MCF 10A (cell line): ENCODE data around the gene ABCB8. TPM values are rescaled to one million over a fixed set of nuclear protein-coding genes. Genes with fewer than 3 reads are reported as not detected.
"Not testable (repeated sequence)": the region's sequence is repeated elsewhere in the genome, so short reads cannot be mapped to it uniquely, and the experiment has no call there.

ENCODE experiments used
- BruUV-seq: library from RNA; stranded (reverse); fragments of 400-500 nt; replicated peaks from 2 replicates; lab custom pipeline; 2021; lab: Mats Ljungman, UMichigan
- CTCF ChIA-PET: fragments of 300-600 bp; sonication (Branson Sonifier 250); formaldehyde crosslinking; extraction: SDS; loops from one replicate; lab custom pipeline; 2021; ENCODE audit warnings: antibody characterized with exemption, inconsistent platforms; lab: Yijun Ruan, JAX
- POLR2A ChIA-PET: fragments of 300-600, 350-650 bp; sonication (Branson Sonifier 250); formaldehyde crosslinking; extraction: SDS; loops from one replicate; lab custom pipeline; 2020; ENCODE audit warnings: antibody characterized with exemption, inconsistent platforms; lab: Yijun Ruan, JAX
- DNase-seq: peaks from one replicate; pipeline ENCODE4 v3.0.0-alpha.2; 2018; ENCODE audit not compliant: unreplicated experiment
- H3K27ac Mint-ChIP-seq: one replicate; pipeline ENCODE4 v1.8.0; 2022; ENCODE audit warnings: mild to moderate bottlenecking, low read depth, mixed read lengths; ENCODE audit not compliant: unreplicated experiment
- H3K27me3 Mint-ChIP-seq: one replicate; pipeline ENCODE4 v1.8.0; 2022; ENCODE audit warnings: mixed read lengths; ENCODE audit not compliant: insufficient read depth, unreplicated experiment
- H3K36me3 Mint-ChIP-seq: one replicate; pipeline ENCODE4 v1.8.0; 2022; ENCODE audit warnings: mild to moderate bottlenecking, moderate library complexity, mixed read lengths; ENCODE audit not compliant: insufficient read depth, unreplicated experiment
- H3K4me1 Mint-ChIP-seq: one replicate; pipeline ENCODE4 v1.8.0; 2022; ENCODE audit warnings: mixed read lengths; ENCODE audit not compliant: insufficient read depth, unreplicated experiment
- H3K4me3 Mint-ChIP-seq: one replicate; pipeline ENCODE4 v1.8.0; 2022; ENCODE audit warnings: mild to moderate bottlenecking, moderate library complexity, mixed read lengths; ENCODE audit not compliant: unreplicated experiment
- H3K9me3 Mint-ChIP-seq: one replicate; pipeline ENCODE4 v1.8.0; 2022; ENCODE audit warnings: mixed read lengths; ENCODE audit not compliant: unreplicated experiment
- CTCF ChIP-seq: fragments of 200-600 bp; IDR thresholded peaks from one replicate; pipeline ENCODE4 v1.8.0; 2022; ENCODE audit warnings: antibody characterized with exemption, mild to moderate bottlenecking; ENCODE audit not compliant: unreplicated experiment
- intact Hi-C: fragments of 100-400 bp; cut with micrococcal nuclease; formaldehyde crosslinking; loops from 2 replicates; pipeline ENCODE4 v1.14.1; 2022
- total RNA-seq: library from RNA; stranded (reverse); gene quantifications from 2 replicates; pipeline ENCODE4 v1.2.3, GENCODE V29; 2022

The ABCB8 gene
- total RNA-seq, 1 experiment from 2014 or later, result 73.4 TPM

DNA sequence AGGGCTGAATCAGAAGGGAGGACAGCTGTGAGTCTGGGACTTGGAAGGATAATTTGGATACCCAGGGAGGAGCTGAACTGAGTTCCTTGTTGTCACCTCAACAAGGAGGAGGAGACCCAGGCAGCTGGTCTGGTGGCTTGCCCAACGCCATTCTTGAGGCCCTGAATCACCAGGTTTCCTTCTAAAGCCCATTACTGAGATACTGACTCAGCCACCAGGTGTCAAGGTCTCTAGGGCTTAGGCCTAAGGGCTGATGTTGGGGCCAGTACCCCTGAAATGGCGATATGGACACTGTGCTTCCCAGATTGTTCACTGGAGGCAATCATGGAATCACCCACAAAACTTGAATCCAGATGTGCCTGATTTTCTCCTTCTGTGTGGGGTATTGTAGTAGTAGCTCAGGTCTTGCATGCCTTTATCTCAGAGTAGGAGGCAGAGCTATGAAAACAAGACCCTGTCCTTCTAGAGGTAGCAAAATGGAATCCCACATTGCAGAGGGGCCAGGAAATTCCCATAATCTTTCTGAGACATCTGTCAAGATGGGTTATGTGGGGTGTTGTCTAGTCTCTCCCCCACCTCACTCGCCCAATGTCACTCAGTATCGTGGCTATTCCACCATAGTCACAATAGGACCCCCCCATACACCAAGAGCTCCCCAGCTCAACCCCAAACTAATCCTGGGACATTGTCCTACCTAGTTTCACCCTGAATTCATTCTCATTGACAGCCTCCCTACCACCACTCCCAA lies 2.2 kb upstream of the ABCB8 start:
- Mint-ChIP-seq H3K27ac (no peak overlapping the region), H3K4me3 (no peak overlapping the region), H3K4me1 (peaks cover 29% of the 10 kb centered on the region), H3K36me3 (peaks cover 6% of the 10 kb centered on the region), H3K9me3 (no peaks in the 10 kb centered on the region), H3K27me3 (no peaks in the 10 kb centered on the region)
- TF ChIP-seq CTCF, result no peak
- CTCF ChIA-PET, result interaction anchor here (0.8 to 1.3 kb wide), 4 partner anchors 8 to 127 kb away, joined by 3 to 9 read pairs (median 4); no protein-coding TSS in a partner anchor
- DNase-seq, result peak; percentile 38
- intact Hi-C loops, result no loop called here
- no TSS peak for BruUV-seq
- POLR2A ChIA-PET, result interaction anchor here (0.7 to 1.2 kb wide), 3 partner anchors 51 to 547 kb away, joined by 3 to 4 read pairs (median 3); no protein-coding TSS in a partner anchor

GRCh38 chr7:151026771-151027727 lies 1.2 kb upstream of the ABCB8 start:
- H3K27me3 Mint-ChIP-seq, DNase-seq, BruUV-seq, intact Hi-C loops, H3K9me3 Mint-ChIP-seq: not testable (repeated sequence)
- Mint-ChIP-seq H3K4me3 (peak overlapping the region; percentile 97), H3K36me3 (peaks cover 15% of the 10 kb centered on the region), H3K4me1 (peaks cover 29% of the 10 kb centered on the region), H3K27ac (peak overlapping the region; percentile 100)
- CTCF ChIA-PET, result interaction anchor here (0.6 to 1.3 kb wide), 8 partner anchors 9 to 255 kb away, joined by 3 to 9 read pairs (median 3); no protein-coding TSS in a partner anchor
- POLR2A ChIA-PET, result interaction anchor here (0.6 to 2.6 kb wide), 8 partner anchors 12 to 101 kb away, joined by 3 to 42 read pairs (median 12); partner anchors contain the start of genes CDK5, FASTK and SLC4A2

DNA sequence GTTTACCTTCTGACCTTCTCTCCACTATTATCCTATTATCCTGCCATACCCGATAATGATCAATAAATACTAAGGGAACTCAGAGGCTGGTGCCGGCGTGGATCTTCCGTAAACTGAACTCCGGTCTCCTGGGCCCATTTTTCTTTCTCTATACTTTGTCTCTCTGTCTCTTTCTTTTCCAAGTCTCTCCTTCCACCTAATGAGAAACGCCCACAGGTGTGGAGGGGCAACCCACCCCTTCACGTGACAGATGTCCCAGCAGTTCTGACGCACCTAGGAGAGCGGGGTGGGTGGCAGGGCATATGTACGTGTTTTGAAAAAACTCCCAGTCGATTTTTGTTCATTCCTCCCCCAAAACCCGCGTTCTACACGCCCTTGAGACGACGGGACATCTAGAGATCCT lies 521 bp upstream of the ABCB8 start:
- TSS peak; percentile 96 for BruUV-seq
- Mint-ChIP-seq H3K27ac (peak overlapping the region; percentile 100), H3K4me3 (peak overlapping the region; percentile 97), H3K4me1 (peaks cover 29% of the 10 kb centered on the region), H3K36me3 (peaks cover 18% of the 10 kb centered on the region)
- H3K9me3 Mint-ChIP-seq, DNase-seq, H3K27me3 Mint-ChIP-seq: not testable (repeated sequence)
- ChIA-PET CTCF (interaction anchor here (0.6 to 1.3 kb wide), 14 partner anchors 9 to 1345 kb away, joined by 3 to 9 read pairs (median 3); no protein-coding TSS in a partner anchor), POLR2A (interaction anchor here (0.6 to 2.6 kb wide), 16 partner anchors 9 to 1833 kb away, joined by 3 to 42 read pairs (median 5); partner anchors contain the start of genes AGAP3, ASIC3, CDK5 and FASTK)
- intact Hi-C loops, result loop anchor here (1.0 to 2.0 kb wide), 4 partner anchors 31 to 84 kb away; partner anchors contain the start of gene FASTK

- no peaks in the 10 kb centered on the region for H3K27me3 Mint-ChIP-seq
- peaks cover 29% of the 10 kb centered on the region for H3K4me1 Mint-ChIP-seq
- peak overlapping the region; percentile 100 for H3K27ac Mint-ChIP-seq
- peaks cover 18% of the 10 kb centered on the region for H3K36me3 Mint-ChIP-seq
- H3K4me3 Mint-ChIP-seq, result peak overlapping the region; percentile 97
- BruUV-seq, result no TSS peak
- TF ChIP-seq CTCF, result no peak
- DNase-seq, result no peak
- POLR2A ChIA-PET, result interaction anchor here (0.6 to 2.6 kb wide), 16 partner anchors 9 to 87 kb away, joined by 3 to 42 read pairs (median 6); partner anchors contain the start of genes AGAP3, ASIC3, CDK5 and FASTK
- H3K9me3 Mint-ChIP-seq, result no peaks in the 10 kb centered on the region
- CTCF ChIA-PET, result interaction anchor here (0.6 to 2.7 kb wide), 8 partner anchors 11 to 304 kb away, joined by 3 to 12 read pairs (median 3); no protein-coding TSS in a partner anchor
- intact Hi-C loops, result loop anchor here (1.0 to 2.0 kb wide), 4 partner anchors 29 to 82 kb away; partner anchors contain the start of gene FASTK
These were observed 775 bp downstream of the ABCB8 start for GRCh38 chr7:151028948-151029501.
